NCI-H345 treated with DMSO at 0.1 percent for 48 hours (cell line): ENCODE measurements around the gene ASTN2.
"Not testable (repeated sequence)": the region's sequence is repeated elsewhere in the genome, so short reads cannot be mapped to it uniquely, and the experiment has no call there.

ENCODE experiments used
- DNase-seq: peaks from one replicate; lab custom pipeline; 2025; ENCODE audit not compliant: unreplicated experiment; lab: John Stamatoyannopoulos, UW

Gene ASTN2

DNA sequence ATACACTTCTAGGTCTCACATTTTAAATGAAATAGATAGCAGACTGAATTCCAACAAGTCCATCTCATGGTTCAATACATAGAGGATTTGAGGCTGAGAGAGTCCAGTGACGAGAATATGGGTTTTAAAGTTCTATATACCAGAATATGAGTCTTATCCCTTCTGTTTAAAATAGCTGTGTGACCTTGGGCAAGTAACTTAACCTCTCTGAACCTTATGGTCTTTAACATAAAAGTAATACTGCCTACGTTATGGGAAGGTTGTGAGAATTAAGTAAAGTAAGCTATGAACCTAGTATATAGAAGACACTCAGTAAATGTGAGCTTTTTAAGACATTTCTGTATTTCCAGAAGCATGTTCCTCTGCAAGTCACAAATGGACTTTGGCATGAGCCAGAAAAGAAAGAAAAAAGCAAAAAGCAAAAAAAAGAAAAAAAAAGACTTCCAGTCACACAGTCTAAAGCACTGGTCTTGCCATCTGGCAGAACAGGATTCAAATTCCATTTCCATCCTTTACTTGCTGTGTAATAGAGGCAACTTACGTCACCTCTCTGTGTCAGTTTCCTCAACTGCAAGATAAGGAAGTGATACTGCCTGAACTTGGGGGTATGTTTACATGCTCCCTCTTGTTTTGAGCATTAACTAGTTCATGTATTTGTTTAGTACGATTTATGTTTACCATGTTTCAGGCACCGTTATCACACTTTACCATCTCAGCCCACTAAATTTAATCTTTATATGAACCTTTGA, 479.5 kb downstream of the ASTN2 start:
- DNase-seq = no peak

GRCh38 chr9:116934131-116934530, 480.7 kb downstream of the ASTN2 start:
- DNase-seq = no peak

- no peak for DNase-seq
Measured at GRCh38 chr9:116933251-116933650, 481.6 kb downstream of the ASTN2 start.

DNA sequence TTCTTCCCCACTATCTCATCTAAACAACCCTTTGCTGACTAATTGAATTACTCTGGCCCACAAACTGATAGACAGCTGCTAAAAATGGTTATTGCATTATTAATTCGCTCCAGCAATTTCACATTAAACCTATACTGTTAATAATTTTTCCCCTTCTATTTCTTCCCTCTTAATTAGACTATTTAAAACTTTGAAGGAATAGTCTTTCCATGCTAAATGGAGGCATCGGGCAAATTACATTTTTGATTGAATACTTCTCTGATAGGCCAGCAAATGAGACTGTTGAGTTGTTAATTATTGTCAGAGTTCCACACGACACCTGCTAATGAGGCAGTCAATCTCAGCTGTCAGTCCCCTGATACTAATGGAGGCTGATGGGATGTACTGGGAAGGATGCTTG, 485.2 kb downstream of the ASTN2 start:
- DNase-seq = no peak

GRCh38 chr9:116928884-116929283, 486.0 kb downstream of the ASTN2 start:
- DNase-seq = no peak

GRCh38 chr9:116928289-116928688, 486.6 kb downstream of the ASTN2 start:
- no peak for DNase-seq

DNA sequence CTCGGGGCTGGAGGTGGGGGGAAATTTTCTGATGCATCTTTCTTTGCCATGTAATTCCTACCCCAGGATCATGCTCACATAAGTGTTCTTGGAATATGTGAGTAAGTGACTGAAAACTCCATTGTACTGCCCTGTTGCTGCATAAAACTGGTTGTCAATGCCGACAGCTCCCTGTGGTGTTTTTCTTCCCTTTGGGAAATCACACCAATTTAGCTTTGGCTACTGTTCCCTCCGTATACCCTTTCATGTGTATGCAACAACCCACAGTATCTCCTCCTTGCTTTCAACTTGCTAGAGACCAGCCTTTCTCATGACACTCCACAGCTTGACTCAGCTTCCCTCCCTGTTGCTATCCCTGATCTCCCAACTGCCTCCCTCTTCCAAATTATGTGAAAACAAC, 487.1 kb downstream of the ASTN2 start:
- DNase-seq = no peak

DNA sequence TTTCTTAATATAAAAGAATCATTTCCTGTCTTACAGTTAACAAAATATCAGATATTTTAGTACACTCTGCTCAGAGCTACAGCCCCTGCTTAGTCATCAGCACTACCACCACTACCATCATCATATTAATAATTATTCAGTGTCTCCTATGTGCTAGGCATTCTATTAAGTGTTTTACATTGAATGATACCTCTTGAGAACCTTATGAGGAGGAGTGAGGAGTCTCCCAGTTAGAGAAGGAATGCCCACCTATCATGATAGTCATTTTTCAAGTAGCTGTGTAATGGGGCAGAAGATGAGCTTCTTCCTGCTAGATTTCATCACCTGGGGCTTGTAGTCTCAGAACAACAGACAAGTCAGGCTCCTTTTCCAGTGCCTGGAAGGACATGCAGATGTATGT, 489.7 kb downstream of the ASTN2 start:
- no peak for DNase-seq

- DNase-seq = no peak
Measured at GRCh38 chr9:116924462-116925110, 490.3 kb downstream of the ASTN2 start.

- DNase-seq = not testable (repeated sequence)
Measured at GRCh38 chr9:116917895-116918508, 496.9 kb downstream of the ASTN2 start.

DNA sequence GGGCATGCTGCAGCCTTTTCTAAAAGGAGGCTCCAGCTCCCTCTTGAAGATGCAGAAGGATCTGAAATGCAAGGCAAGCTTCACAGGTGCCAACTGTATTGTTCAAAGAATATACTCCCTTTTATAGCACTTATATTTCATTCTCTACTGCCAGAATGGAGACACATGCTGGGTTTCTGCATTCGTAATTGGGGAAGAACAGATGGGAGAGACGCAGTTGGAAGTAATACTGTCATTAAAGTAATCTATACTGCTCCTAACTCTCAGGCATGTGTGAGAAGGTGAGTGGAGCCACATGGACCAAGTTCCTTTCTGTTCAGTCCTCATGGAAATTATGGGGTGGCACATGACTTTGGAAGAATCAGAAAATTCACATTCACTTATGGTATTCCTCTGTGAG, 501.3 kb downstream of the ASTN2 start:
- no peak for DNase-seq

DNA sequence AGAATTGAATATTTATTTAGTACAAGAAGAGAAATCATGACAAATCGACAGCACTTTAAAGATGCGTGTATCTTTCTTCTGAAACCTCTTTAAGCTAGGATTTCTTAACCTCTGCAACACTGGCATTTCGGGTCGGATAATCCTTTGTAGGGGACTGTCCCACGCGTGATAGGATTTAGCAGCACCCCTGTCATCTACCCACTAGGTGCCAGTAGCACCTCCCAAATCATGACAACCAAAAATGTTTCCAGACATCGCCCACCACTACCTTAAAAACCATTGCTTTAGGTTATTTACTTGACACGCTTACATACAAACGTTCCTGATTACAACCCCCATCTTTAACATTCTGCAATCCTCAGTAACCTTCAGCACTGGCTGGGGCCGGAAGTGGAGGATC, 504.7 kb downstream of the ASTN2 start:
- no peak for DNase-seq

GRCh38 chr9:116907989-116908388, 506.9 kb downstream of the ASTN2 start:
- no peak for DNase-seq

GRCh38 chr9:116905171-116905588, 509.7 kb downstream of the ASTN2 start:
- DNase-seq = no peak

GRCh38 chr9:116904165-116904564, 510.7 kb downstream of the ASTN2 start:
- DNase-seq = no peak

GRCh38 chr9:116901260-116901659, 513.6 kb downstream of the ASTN2 start:
- DNase-seq = no peak

GRCh38 chr9:116900543-116900942, 514.3 kb downstream of the ASTN2 start:
- DNase-seq = no peak

GRCh38 chr9:116900007-116900367, 514.9 kb downstream of the ASTN2 start:
- no peak for DNase-seq

GRCh38 chr9:116899337-116900006, 515.4 kb downstream of the ASTN2 start:
- no peak for DNase-seq

DNA sequence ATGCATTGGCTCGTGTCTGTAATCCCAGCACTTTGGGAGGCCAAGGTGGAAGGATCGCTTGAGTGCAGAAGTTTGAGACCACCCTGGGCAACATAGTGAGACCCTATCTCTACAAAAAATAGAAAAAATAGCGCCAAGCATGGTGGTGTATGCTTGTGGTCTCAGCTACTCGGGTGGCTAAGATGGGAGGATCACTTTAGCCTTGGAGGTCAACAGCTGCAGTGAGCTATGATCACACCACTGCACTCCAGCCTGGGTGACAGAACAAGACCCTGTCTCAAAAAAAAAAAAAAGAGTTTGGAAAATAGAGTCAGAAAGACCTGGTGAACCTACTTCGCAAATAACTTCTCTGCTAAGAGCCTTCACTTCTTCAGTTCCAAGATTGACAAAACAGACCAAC, 516.7 kb downstream of the ASTN2 start:
- DNase-seq = not testable (repeated sequence)

GRCh38 chr9:116897201-116897600, 517.7 kb downstream of the ASTN2 start:
- DNase-seq = no peak

DNA sequence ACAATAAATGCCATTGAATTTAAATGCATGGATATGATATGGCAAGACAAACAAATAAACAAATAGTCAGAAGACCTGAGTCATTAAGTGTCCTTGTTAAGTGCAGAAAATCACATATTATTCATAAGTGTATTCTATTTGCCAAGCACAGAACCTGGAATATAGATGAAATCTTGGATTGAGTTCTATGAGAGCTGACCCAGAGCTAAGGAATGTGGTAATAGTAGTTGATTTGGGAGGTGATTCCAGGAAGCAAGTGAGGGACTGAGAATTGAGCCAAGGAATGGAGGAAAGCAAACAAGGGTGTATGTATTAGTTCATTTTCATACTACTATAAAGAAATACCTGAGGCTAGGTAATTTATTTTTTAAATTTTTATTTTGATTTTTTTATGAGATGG, 518.9 kb downstream of the ASTN2 start:
- no peak for DNase-seq
